ENCODE data around the gene KIRREL1. TPM values are rescaled to one million over a fixed set of nuclear protein-coding genes. Genes with fewer than 3 reads are reported as not detected.
A peak's percentile ranks its signal among the peaks of the same experiment; 100 is the strongest.

The KIRREL1 gene
- total and polyA plus RNA-seq, 9 donors = 21.6 to 55.3 (median 37.3) TPM

DNA sequence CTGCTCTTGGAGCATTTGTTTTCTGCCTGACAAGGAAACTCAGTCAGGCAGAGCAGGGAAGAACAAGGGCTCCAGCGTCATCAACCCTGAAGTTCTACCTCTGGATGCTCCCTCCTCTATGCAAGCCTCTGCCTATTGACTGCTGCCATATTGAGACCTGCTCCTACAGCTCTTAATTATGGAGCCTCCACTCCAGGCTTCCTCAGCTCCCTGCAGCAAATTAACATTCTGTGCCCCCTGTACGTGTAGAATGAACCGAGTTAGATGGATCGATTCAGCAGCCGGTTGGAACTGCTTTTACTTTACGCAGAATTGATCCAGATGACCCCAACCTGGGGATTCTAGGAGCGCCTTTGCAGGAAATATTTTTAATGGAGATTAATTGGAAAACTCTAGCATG is 68.7 kb downstream of the KIRREL1 start:
- whole genome bisulfite sequencing (ENCODE audit: insufficient coverage) = 85% methylated on average over 5 of the region's 7 CpGs
- DNase-seq = no peak
- H3K27me3 ChIP-seq (ENCODE audit: control insufficient read depth, insufficient read depth, low read length) = no peaks in the 10 kb centered on the region
- H3K9me3 ChIP-seq (replicated peaks; ENCODE audit: control insufficient read depth, low read depth, low read length) = no peaks in the 10 kb centered on the region
- H3K36me3 ChIP-seq (ENCODE audit: control insufficient read depth, insufficient read depth, low read length) = peaks cover 7% of the 10 kb centered on the region
- no peak overlapping the region for H3K4me3 ChIP-seq (ENCODE audit: low read length)
- peaks cover 18% of the 10 kb centered on the region for H3K4me1 ChIP-seq (ENCODE audit: control insufficient read depth, insufficient read depth, low read length)
- no peak overlapping the region for H3K27ac ChIP-seq (ENCODE audit: low read length)

- Histone ChIP-seq H3K4me1 (ENCODE audit: control insufficient read depth, insufficient read depth, low read length) (peaks cover 37% of the 10 kb centered on the region), H3K4me3 (ENCODE audit: low read length) (no peak overlapping the region), H3K27me3 (ENCODE audit: control insufficient read depth, insufficient read depth, low read length) (no peaks in the 10 kb centered on the region), H3K9me3 (replicated peaks; ENCODE audit: control insufficient read depth, low read depth, low read length) (no peaks in the 10 kb centered on the region), H3K36me3 (ENCODE audit: control insufficient read depth, insufficient read depth, low read length) (no peaks in the 10 kb centered on the region), H3K27ac (ENCODE audit: low read length) (no peak overlapping the region)
- peak; percentile 45 for DNase-seq
- WGBS (ENCODE audit: insufficient coverage) = 36% methylated on average over 3 of the region's 6 CpGs
Measured at GRCh38 chr1:158067662-158068061, 74.2 kb downstream of the KIRREL1 start.

GRCh38 chr1:158068918-158069317 is 75.5 kb downstream of the KIRREL1 start:
- H3K36me3 ChIP-seq (ENCODE audit: control insufficient read depth, insufficient read depth, low read length) = peaks cover 3% of the 10 kb centered on the region
- no peak for DNase-seq
- 54% methylated on average over 9 of the region's 12 CpGs for WGBS (ENCODE audit: insufficient coverage)
- peaks cover 37% of the 10 kb centered on the region for H3K4me1 ChIP-seq (ENCODE audit: control insufficient read depth, insufficient read depth, low read length)
- no peaks in the 10 kb centered on the region for H3K9me3 ChIP-seq (replicated peaks; ENCODE audit: control insufficient read depth, low read depth, low read length)
- no peak overlapping the region for H3K4me3 ChIP-seq (ENCODE audit: low read length)
- no peak overlapping the region for H3K27ac ChIP-seq (ENCODE audit: low read length)
- no peaks in the 10 kb centered on the region for H3K27me3 ChIP-seq (ENCODE audit: control insufficient read depth, insufficient read depth, low read length)

DNA sequence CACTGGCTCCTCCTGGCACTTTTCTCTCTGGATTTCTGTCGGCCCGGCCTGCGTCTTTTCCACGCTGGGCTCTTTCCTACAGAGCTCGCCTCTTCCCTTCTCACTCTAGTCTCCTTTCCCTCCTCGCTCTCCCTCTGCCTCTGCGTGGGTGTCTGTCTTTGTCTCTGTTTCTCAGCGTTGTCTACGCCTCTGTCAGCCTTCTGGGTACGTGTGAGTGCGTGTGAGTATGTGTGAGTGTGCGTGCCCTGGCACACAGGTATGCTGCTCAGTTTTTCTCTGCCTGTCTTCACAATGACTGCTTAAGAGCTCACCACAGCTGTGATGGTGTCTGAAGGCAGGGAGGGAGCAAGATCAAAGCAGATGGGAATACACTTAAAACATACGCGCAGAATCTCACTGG is 77.7 kb downstream of the KIRREL1 start:
- peaks cover 41% of the 10 kb centered on the region for H3K4me1 ChIP-seq (ENCODE audit: control insufficient read depth, insufficient read depth, low read length)
- 19% methylated on average over 7 of the region's 14 CpGs for WGBS (ENCODE audit: insufficient coverage)

DNA sequence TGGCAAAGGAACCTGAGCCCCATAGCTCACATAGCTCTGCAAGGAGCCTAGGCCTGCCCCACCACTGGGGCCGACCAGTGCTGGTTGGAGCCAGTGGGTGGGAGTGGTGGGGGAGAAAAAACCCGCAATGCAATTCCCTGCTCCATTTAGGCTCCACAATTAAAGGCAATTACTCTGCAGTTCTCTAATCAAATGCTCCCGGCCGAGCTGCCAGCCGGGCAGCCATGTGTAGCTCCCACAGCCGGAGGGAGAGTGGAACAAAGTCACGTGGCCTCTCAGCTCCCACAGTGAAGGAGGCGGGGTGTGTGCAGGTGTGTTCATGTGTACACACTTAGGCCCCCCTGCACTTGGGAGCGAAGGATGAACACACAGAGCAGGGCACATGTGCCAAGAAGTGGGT is 81.6 kb downstream of the KIRREL1 start:
- WGBS (ENCODE audit: insufficient coverage) = 80% methylated on average over 5 of the region's 9 CpGs

More for the DNA sequence above, 77.7 kb downstream of the KIRREL1 start:
- H3K27ac ChIP-seq (ENCODE audit: low read length) = peak overlapping the region; percentile 35
- no peaks in the 10 kb centered on the region for H3K9me3 ChIP-seq (replicated peaks; ENCODE audit: control insufficient read depth, low read depth, low read length)
- no peaks in the 10 kb centered on the region for H3K27me3 ChIP-seq (ENCODE audit: control insufficient read depth, insufficient read depth, low read length)
- no peak overlapping the region for H3K4me3 ChIP-seq (ENCODE audit: low read length)
- peak; percentile 52 for DNase-seq
- H3K36me3 ChIP-seq (ENCODE audit: control insufficient read depth, insufficient read depth, low read length) = peaks cover 3% of the 10 kb centered on the region

GRCh38 chr1:158076441-158076840 is 83.0 kb downstream of the KIRREL1 start:
- Histone ChIP-seq H3K27ac (ENCODE audit: low read length) (no peak overlapping the region), H3K4me3 (ENCODE audit: low read length) (no peak overlapping the region), H3K27me3 (ENCODE audit: control insufficient read depth, insufficient read depth, low read length) (no peaks in the 10 kb centered on the region), H3K9me3 (replicated peaks; ENCODE audit: control insufficient read depth, low read depth, low read length) (no peaks in the 10 kb centered on the region), H3K36me3 (ENCODE audit: control insufficient read depth, insufficient read depth, low read length) (peaks cover 35% of the 10 kb centered on the region), H3K4me1 (ENCODE audit: control insufficient read depth, insufficient read depth, low read length) (peaks cover 12% of the 10 kb centered on the region)
- WGBS (ENCODE audit: insufficient coverage) = 70% methylated on average over 4 of the region's 6 CpGs
- DNase-seq = no peak

More for the DNA sequence above, 81.6 kb downstream of the KIRREL1 start:
- Histone ChIP-seq H3K4me3 (ENCODE audit: low read length) (no peak overlapping the region), H3K36me3 (ENCODE audit: control insufficient read depth, insufficient read depth, low read length) (peaks cover 22% of the 10 kb centered on the region), H3K9me3 (replicated peaks; ENCODE audit: control insufficient read depth, low read depth, low read length) (no peaks in the 10 kb centered on the region), H3K27me3 (ENCODE audit: control insufficient read depth, insufficient read depth, low read length) (no peaks in the 10 kb centered on the region), H3K4me1 (ENCODE audit: control insufficient read depth, insufficient read depth, low read length) (peaks cover 23% of the 10 kb centered on the region), H3K27ac (ENCODE audit: low read length) (no peak overlapping the region)
- DNase-seq = no peak

DNA sequence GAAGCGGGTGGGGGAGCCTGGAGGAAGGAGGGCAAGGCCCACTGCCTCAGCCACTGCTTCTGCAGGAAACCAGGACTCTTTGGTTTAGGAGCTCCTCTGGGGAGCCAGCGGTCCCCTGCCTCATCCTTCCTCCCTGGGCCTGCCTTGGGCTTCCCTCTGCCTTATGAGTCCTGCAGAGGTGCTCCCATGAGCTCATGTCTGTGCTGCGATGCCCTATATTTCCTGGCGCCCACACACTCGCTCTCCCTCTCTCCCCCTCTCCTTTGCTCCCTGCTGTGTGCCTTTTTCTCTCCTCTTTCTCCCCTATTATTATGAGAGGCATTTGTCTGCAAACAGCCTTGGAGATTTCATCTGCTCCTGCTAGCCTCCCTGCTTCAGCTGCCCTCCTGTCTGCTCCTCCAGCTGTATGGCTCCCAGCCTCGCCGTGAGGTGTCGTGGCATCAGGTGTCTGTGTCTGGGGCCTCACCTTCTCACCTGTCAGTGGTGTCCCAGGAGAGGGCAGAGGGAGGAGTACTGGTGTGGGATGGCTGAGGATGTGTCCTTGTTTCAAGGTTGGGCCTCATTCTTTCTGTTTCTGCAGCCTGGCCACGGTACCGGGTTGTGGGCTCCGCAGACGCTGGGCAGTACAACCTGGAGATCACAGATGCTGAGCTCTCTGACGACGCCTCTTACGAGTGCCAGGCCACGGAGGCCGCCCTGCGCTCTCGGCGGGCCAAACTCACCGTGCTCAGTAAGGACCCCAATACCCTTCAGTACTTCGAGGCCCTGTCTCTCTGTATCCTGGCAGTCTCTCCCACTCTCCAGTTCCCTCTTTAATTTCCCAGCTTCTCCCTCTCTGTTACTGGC is 84.2 kb downstream of the KIRREL1 start:
- Histone ChIP-seq H3K36me3 (ENCODE audit: control insufficient read depth, insufficient read depth, low read length) (peaks cover 41% of the 10 kb centered on the region), H3K27me3 (ENCODE audit: control insufficient read depth, insufficient read depth, low read length) (no peaks in the 10 kb centered on the region), H3K27ac (ENCODE audit: low read length) (no peak overlapping the region), H3K9me3 (replicated peaks; ENCODE audit: control insufficient read depth, low read depth, low read length) (no peaks in the 10 kb centered on the region), H3K4me3 (ENCODE audit: low read length) (no peak overlapping the region), H3K4me1 (ENCODE audit: control insufficient read depth, insufficient read depth, low read length) (peaks cover 8% of the 10 kb centered on the region)
- DNase-seq = no peak
- WGBS (ENCODE audit: insufficient coverage) = 83% methylated on average over 18 of the region's 22 CpGs

DNA sequence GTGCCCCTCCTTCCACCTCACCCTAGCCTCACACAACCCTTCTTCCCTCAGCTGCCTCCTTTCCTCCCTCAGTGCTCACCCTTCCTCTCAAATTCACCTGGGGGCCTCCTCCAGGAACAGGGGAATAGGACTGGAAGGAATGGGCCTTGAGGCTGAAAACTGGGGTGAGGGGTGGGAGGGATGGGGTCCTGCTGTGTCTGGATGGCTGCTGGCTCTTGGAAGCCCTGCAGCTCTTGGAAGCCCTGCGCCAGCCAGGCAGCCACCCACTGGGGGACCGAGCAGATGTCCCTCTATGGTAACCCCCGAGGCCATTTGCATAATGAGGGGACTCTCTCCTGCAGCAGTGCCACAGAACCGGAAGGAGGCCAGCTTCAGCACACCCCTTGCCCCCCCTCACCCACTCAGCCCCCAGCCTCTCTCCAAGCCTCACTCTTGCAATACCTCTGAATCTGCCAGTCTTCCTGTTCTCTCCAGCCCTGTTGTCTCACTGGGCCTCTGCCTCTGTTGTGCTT is 85.2 kb downstream of the KIRREL1 start:
- no peak for DNase-seq

GRCh38 chr1:158080066-158080465 is 86.6 kb downstream of the KIRREL1 start:
- H3K4me3 ChIP-seq (ENCODE audit: low read length) = no peak overlapping the region
- no peak overlapping the region for H3K27ac ChIP-seq (ENCODE audit: low read length)
- peaks cover 8% of the 10 kb centered on the region for H3K4me1 ChIP-seq (ENCODE audit: control insufficient read depth, insufficient read depth, low read length)
- no peaks in the 10 kb centered on the region for H3K9me3 ChIP-seq (replicated peaks; ENCODE audit: control insufficient read depth, low read depth, low read length)
- WGBS (ENCODE audit: insufficient coverage) = 88% methylated on average over 2 of the region's 3 CpGs
- H3K36me3 ChIP-seq (ENCODE audit: control insufficient read depth, insufficient read depth, low read length) = peaks cover 53% of the 10 kb centered on the region
- no peaks in the 10 kb centered on the region for H3K27me3 ChIP-seq (ENCODE audit: control insufficient read depth, insufficient read depth, low read length)
- no peak for DNase-seq

More for the DNA sequence above, 85.2 kb downstream of the KIRREL1 start:
- WGBS (ENCODE audit: insufficient coverage) = 28% methylated on average over 2 of the region's 4 CpGs
- H3K27ac ChIP-seq (ENCODE audit: low read length) = no peak overlapping the region
- peaks cover 44% of the 10 kb centered on the region for H3K36me3 ChIP-seq (ENCODE audit: control insufficient read depth, insufficient read depth, low read length)
- no peaks in the 10 kb centered on the region for H3K9me3 ChIP-seq (replicated peaks; ENCODE audit: control insufficient read depth, low read depth, low read length)
- H3K27me3 ChIP-seq (ENCODE audit: control insufficient read depth, insufficient read depth, low read length) = no peaks in the 10 kb centered on the region
- H3K4me1 ChIP-seq (ENCODE audit: control insufficient read depth, insufficient read depth, low read length) = peaks cover 8% of the 10 kb centered on the region
- no peak overlapping the region for H3K4me3 ChIP-seq (ENCODE audit: low read length)

DNA sequence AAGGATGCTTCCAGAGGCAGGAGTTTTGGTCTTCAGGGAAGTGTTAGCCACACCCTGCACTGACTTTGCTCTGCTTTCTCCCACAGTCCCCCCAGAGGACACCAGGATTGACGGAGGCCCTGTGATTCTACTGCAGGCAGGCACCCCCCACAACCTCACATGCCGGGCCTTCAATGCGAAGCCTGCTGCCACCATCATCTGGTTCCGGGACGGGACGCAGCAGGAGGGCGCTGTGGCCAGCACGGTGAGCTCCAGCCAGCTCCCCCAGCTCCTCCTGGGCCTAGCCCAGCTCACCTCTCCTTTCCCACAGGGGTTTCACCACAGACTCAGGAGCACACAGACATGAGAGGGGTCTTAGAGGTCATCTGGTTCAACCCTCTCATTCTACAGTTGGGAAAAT is 90.9 kb downstream of the KIRREL1 start:
- no peaks in the 10 kb centered on the region for H3K9me3 ChIP-seq (replicated peaks; ENCODE audit: control insufficient read depth, low read depth, low read length)
- no peaks in the 10 kb centered on the region for H3K4me1 ChIP-seq (ENCODE audit: control insufficient read depth, insufficient read depth, low read length)
- H3K4me3 ChIP-seq (ENCODE audit: low read length) = no peak overlapping the region
- H3K27ac ChIP-seq (ENCODE audit: low read length) = no peak overlapping the region
- DNase-seq = no peak
- 78% methylated on average over 1 of the region's 8 CpGs for WGBS (ENCODE audit: insufficient coverage)
- peaks cover 72% of the 10 kb centered on the region for H3K36me3 ChIP-seq (ENCODE audit: control insufficient read depth, insufficient read depth, low read length)
- H3K27me3 ChIP-seq (ENCODE audit: control insufficient read depth, insufficient read depth, low read length) = no peaks in the 10 kb centered on the region
